ENCODE measurements around the gene MAFG. TPM values are rescaled to one million over a fixed set of nuclear protein-coding genes. Genes with fewer than 3 reads are reported as not detected.

Gene MAFG
- total RNA-seq, 2 experiments from 2014 or later, result 12.4 to 14.1 TPM

DNA sequence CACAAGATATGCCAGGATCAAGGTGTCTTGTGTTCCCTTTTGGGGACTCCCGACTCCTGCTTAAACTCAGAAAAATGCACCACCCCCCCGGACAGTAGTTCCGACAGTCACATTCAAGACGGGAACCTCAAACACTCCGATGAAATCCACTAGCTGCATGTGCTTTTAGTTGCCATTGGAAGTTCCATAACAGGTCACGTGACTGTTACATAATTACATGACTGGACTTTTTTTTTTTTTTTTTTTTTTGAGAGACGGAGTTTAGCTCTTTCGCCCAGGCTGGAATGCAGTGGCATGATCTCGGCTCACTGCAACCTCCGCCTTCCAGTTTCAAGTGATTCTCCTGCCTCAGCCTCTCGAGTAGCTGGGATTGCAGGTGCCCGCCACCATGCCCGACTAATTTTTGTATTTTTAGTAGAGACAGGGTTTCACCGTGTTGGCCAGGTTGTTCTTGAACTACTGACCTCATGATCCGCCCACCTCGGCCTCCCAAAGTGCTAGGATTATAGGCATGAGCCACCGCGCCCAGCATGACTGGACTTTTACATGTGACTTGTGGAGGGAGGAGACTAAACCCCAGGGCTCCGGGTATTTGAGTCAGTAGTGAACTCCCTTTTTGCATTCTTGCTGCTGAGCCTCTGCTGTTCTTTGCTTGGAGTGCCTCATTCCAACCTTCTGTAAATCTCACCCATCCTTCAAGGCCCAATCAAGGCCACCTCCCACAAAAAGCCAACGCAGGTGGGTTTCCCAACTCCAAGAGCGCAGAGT, 11.1 kb downstream of the MAFG start:
- TF ChIP-seq, protein P1, sequence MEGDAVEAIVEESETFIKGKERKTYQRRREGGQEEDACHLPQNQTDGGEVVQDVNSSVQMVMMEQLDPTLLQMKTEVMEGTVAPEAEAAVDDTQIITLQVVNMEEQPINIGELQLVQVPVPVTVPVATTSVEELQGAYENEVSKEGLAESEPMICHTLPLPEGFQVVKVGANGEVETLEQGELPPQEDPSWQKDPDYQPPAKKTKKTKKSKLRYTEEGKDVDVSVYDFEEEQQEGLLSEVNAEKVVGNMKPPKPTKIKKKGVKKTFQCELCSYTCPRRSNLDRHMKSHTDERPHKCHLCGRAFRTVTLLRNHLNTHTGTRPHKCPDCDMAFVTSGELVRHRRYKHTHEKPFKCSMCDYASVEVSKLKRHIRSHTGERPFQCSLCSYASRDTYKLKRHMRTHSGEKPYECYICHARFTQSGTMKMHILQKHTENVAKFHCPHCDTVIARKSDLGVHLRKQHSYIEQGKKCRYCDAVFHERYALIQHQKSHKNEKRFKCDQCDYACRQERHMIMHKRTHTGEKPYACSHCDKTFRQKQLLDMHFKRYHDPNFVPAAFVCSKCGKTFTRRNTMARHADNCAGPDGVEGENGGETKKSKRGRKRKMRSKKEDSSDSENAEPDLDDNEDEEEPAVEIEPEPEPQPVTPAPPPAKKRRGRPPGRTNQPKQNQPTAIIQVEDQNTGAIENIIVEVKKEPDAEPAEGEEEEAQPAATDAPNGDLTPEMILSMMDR (IDR thresholded peaks at IDR 0.05), result no peak
- ATAC-seq (no peak), DNase-seq (no peak)
- intact Hi-C loops (cut with micrococcal nuclease), result no loop called here
- no peaks in the 10 kb centered on the region for H3K9me3 Mint-ChIP-seq
- peaks cover 28% of the 10 kb centered on the region for H3K4me1 Mint-ChIP-seq (ENCODE audit: low read depth)
- peak overlapping the region; percentile 83 for H3K4me3 Mint-ChIP-seq
- POLR2A ChIA-PET, result interaction anchor here (0.8 to 2.2 kb wide), 8 partner anchors 10 to 285 kb away, joined by 3 to 16 read pairs (median 4); partner anchors contain the start of gene MAFG
- H3K27ac Mint-ChIP-seq, result peak overlapping the region; percentile 40
- H3K36me3 Mint-ChIP-seq (ENCODE audit: low read depth), result peaks cover 25% of the 10 kb centered on the region
- H3K27me3 Mint-ChIP-seq, result no peaks in the 10 kb centered on the region
- CTCF ChIA-PET, result interaction anchor here (0.9 to 1.8 kb wide), 5 partner anchors 10 to 121 kb away, joined by 3 to 5 read pairs (median 5); partner anchors contain the start of genes DCXR and MAFG

DNA sequence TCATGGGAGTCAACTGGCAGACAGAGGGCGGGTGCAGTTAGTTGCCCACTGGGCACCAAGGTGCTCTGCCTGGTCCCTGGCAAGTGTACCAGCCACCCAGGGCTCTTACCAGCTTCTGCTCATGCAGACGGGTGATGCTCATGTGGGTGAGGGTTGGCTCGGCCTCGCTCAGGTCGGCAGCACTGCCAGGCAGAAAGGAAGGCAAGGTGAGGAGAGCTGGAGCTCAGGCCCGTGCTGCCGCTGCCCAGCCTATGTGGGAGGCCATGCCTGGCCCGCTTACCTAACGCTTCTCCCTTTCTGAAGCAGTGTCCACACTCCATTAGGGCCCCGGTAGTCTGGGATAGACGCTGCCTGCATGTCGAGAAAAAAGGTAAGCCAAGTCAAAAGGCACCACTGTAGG, 12.2 kb downstream of the MAFG start:
- DNase-seq (no peak), ATAC-seq (no peak)
- TF ChIP-seq, protein P1 (IDR thresholded peaks at IDR 0.05), result no peak
- CTCF ChIA-PET, result interaction anchor here (1.0 to 1.1 kb wide), 2 partner anchors 9 to 46 kb away, joined by 3 to 4 read pairs; no protein-coding TSS in a partner anchor
- Mint-ChIP-seq H3K4me3 (no peak overlapping the region), H3K36me3 (ENCODE audit: low read depth) (peaks cover 25% of the 10 kb centered on the region), H3K9me3 (no peaks in the 10 kb centered on the region), H3K4me1 (ENCODE audit: low read depth) (peaks cover 28% of the 10 kb centered on the region), H3K27me3 (no peaks in the 10 kb centered on the region), H3K27ac (no peak overlapping the region)
- intact Hi-C loops (cut with micrococcal nuclease), result no loop called here
- POLR2A ChIA-PET, result interaction anchor here (1.6 to 1.7 kb wide), 2 partner anchors 11 to 87 kb away, joined by 3 to 6 read pairs; partner anchors contain the start of gene MAFG

DNA sequence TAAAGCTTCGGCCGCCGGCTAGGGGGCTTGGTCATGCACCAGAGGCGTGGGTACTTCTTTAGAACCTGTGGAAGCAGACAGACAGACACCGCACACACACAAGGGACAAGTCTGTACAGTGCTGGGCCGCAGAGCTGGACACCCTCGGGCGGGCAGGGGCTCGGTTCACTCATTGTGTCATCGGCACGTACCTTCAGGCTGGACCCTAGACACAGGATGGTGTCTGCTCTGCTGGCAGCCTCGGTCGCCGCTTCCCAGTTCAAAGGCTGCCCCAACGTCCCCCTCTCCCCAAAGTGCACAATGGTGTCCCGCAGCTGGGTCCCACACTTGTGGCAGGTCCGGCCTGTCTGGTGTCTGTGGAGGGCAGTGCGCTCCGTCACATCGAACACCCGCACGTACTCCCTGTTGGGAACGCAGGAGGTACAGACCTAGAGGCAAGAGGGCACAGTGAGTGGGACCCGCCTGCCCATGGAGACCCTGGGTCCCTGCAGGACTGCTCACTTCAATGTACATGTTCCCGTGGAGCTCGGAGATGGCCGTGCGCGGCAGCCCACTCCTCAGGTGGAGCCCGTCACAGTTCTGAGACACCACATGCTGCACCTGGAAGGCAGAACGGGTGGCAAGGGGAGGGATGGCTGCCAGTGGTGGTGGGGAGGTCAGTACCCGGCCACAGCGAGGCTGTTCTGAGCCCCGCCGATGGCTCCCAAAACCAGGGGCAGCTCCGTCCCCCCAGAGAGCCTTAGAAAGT, 13.3 kb downstream of the MAFG start:
- H3K36me3 Mint-ChIP-seq (ENCODE audit: low read depth), result peaks cover 22% of the 10 kb centered on the region
- H3K27me3 Mint-ChIP-seq, result no peaks in the 10 kb centered on the region
- ChIA-PET CTCF (interaction anchor here (1.1 kb wide), 2 partner anchors 9 to 10 kb away, joined by 4 read pairs; no protein-coding TSS in a partner anchor), POLR2A (interaction anchor here (1.3 to 2.6 kb wide), 3 partner anchors 9 to 30 kb away, joined by 3 to 9 read pairs (median 6); partner anchors contain the start of gene MAFG)
- TF ChIP-seq, protein P1 (IDR thresholded peaks at IDR 0.05), result no peak
- intact Hi-C loops (cut with micrococcal nuclease), result no loop called here
- H3K27ac Mint-ChIP-seq, result no peak overlapping the region
- DNase-seq, result no peak
- no peaks in the 10 kb centered on the region for H3K9me3 Mint-ChIP-seq
- no peak for ATAC-seq
- H3K4me1 Mint-ChIP-seq (ENCODE audit: low read depth), result peaks cover 31% of the 10 kb centered on the region
- H3K4me3 Mint-ChIP-seq, result no peak overlapping the region

DNA sequence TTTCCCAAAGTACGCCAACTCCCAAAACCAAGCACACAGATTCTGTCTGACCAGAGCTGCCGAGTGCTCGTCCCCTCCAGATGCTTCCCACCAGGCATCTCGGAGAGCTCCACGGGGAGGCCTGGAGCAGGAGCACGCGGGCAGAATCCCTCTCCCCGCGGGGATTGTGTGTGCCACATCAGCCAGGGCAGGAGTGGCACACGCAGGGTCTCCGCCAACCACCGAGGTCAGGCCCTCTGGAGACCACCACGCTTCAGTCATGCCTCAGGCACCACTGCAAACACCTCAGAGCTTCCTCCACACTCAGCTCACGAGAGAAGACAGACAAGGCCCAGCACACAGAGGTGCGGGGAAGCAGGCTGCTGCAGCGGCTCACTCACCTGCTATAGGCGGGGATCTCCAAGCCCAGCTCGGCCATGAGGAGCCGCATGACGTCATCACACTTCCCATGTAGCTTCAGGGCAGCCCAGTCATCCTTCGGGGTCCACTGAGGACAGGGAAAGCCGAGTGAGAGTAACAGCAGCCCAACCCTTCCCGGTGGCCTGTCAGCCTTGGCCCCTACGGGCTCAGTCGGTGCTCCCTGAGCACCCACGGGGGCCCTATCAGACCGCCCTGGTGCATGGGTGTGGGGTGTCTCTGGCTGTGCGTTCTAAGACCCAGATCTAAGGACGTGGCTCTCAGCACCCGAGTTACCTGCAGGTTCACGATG, 14.0 kb downstream of the MAFG start:
- TF ChIP-seq, protein P1 (IDR thresholded peaks at IDR 0.05), result no peak
- CTCF ChIA-PET, result interaction anchor here (0.9 to 1.9 kb wide), 4 partner anchors 8 to 44 kb away, joined by 3 to 4 read pairs (median 4); partner anchors contain the start of gene MAFG
- DNase-seq (no peak), ATAC-seq (no peak)
- Mint-ChIP-seq H3K27ac (no peak overlapping the region), H3K27me3 (no peaks in the 10 kb centered on the region), H3K9me3 (no peaks in the 10 kb centered on the region), H3K36me3 (ENCODE audit: low read depth) (peaks cover 22% of the 10 kb centered on the region), H3K4me3 (no peak overlapping the region), H3K4me1 (ENCODE audit: low read depth) (peaks cover 27% of the 10 kb centered on the region)
- intact Hi-C loops (cut with micrococcal nuclease), result no loop called here
- POLR2A ChIA-PET, result interaction anchor here (0.9 to 2.6 kb wide), 5 partner anchors 10 to 29 kb away, joined by 3 to 9 read pairs (median 3); partner anchors contain the start of genes MAFG and PYCR1
